GM12878 (cell line): ENCODE results near the gene SVEP1. TPM values are rescaled to one million over a fixed set of nuclear protein-coding genes. Genes with fewer than 3 reads are reported as not detected.

ENCODE experiments used
- ATAC-seq: fragments of 200-7000 bp; cut with Tn5 transposase; 3 replicates; pipeline ENCODE4 v1.9.1; 2020; ENCODE audit warnings: mild to moderate bottlenecking, moderate library complexity
- BruUV-seq: library from RNA; stranded (reverse); fragments of 400-500 nt; replicated peaks from 2 replicates; lab custom pipeline; 2021; lab: Mats Ljungman, UMichigan
- CTCF ChIA-PET: fragments of 300-600 bp; sonication (Branson Sonifier 250); formaldehyde crosslinking; extraction: SDS; loops from one replicate; lab custom pipeline; 2021; ENCODE audit warnings: inconsistent platforms; lab: Yijun Ruan, JAX
- POLR2A ChIA-PET: fragments of 350-600 bp; formaldehyde crosslinking; extraction: SDS; loops from one replicate; lab custom pipeline; 2021; ENCODE audit warnings: inconsistent platforms; lab: Charles Lee
- RAD21 ChIA-PET: fragments of 300-600 bp; sonication (Branson Sonifier 250); formaldehyde crosslinking; loops from one replicate; lab custom pipeline; 2023; ENCODE audit warnings: antibody characterized with exemption; ENCODE audit not compliant: unreplicated experiment; lab: Charles Lee
- SMC1A ChIA-PET: fragments of 300-600 bp; sonication (Branson Sonifier 250); formaldehyde crosslinking; loops from one replicate; lab custom pipeline; 2023; ENCODE audit not compliant: unreplicated experiment, uncharacterized antibody; lab: Charles Lee
- DNase-seq: peaks from one replicate; pipeline ENCODE4 v3.0.0-alpha.2; 2011; ENCODE audit warnings: low read depth, low spot score
- FAIRE-seq: peaks from 3 replicates; lab custom pipeline; 2011; peaks lifted over from hg19 to GRCh38; lab: Jason Lieb, UNC
- H2AFZ ChIP-seq: 2 replicates; pipeline ENCODE4 v1.6.0; 2011; ENCODE audit warnings: low read depth, low read length, control low read depth; ENCODE audit not compliant: control insufficient read depth
- H3K27ac ChIP-seq: 2 replicates; pipeline ENCODE4 v1.5.1; 2011; ENCODE audit warnings: control low read depth; ENCODE audit not compliant: control insufficient read depth, insufficient read depth
- H3K27me3 ChIP-seq, 2 experiments: replicated peaks in 1 of 2; 2 replicates each; pipeline versions ENCODE4 v1.6.0 to v1.6.1; 2011; ENCODE audit warnings: low read length in 1 of 2; ENCODE audit not compliant: control insufficient read depth in 2 of 2, insufficient read depth in 2 of 2
- H3K36me3 ChIP-seq, 2 experiments: 2 replicates each; pipeline ENCODE4 v1.5.1; 2011; ENCODE audit warnings: low read length in 1 of 2; ENCODE audit not compliant: control insufficient read depth in 2 of 2, insufficient read depth in 2 of 2
- H3K4me1 ChIP-seq: 2 replicates; pipeline ENCODE4 v1.6.1; 2011; ENCODE audit warnings: mild to moderate bottlenecking, low read length, moderate library complexity, mixed read lengths; ENCODE audit not compliant: control insufficient read depth, insufficient read depth
- H3K4me2 ChIP-seq: 2 replicates; pipeline ENCODE4 v1.6.0; 2011; ENCODE audit warnings: control low read depth; ENCODE audit not compliant: control insufficient read depth, insufficient read depth
- H3K4me3 ChIP-seq: fragments of 200-600 bp; sonication (generic); 2 replicates; pipeline ENCODE4 v1.5.1; 2016
- H3K79me2 ChIP-seq: 2 replicates; pipeline ENCODE4 v1.6.0; 2011; ENCODE audit warnings: low read length; ENCODE audit not compliant: control insufficient read depth, insufficient read depth
- H3K9ac ChIP-seq: 2 replicates; pipeline ENCODE4 v1.8.0; 2011; ENCODE audit warnings: low read length, control low read depth, mixed read lengths; ENCODE audit not compliant: control insufficient read depth, insufficient read depth
- H3K9me3 ChIP-seq: replicated peaks from 3 replicates; pipeline ENCODE4 v1.5.1; 2011; ENCODE audit warnings: mild to moderate bottlenecking, low read length; ENCODE audit not compliant: control insufficient read depth, insufficient read depth
- H4K20me1 ChIP-seq: 2 replicates; pipeline ENCODE4 v1.6.0; 2011; ENCODE audit not compliant: control insufficient read depth, insufficient read depth
- ATF7 ChIP-seq: fragments of 450-650 bp; IDR thresholded peaks from 2 replicates; pipeline ENCODE4 v1.6.1; 2016; ENCODE audit warnings: low read depth, mild to moderate bottlenecking
- CREM ChIP-seq: IDR thresholded peaks from 2 replicates; pipeline ENCODE4 v1.6.1; 2014; ENCODE audit warnings: antibody characterized with exemption, low read depth
- E2F4 ChIP-seq: IDR thresholded peaks from 2 replicates; pipeline ENCODE4 v1.6.1; 2012; ENCODE audit warnings: low read depth, low read length, improper control_type of control experiment
- ELK1 ChIP-seq: IDR thresholded peaks from 2 replicates; pipeline ENCODE4 v1.6.1; 2012; ENCODE audit warnings: low read depth, low read length, improper control_type of control experiment
- MEF2A ChIP-seq: IDR thresholded peaks from 2 replicates; pipeline ENCODE4 v1.6.1; 2011; ENCODE audit warnings: low read depth, mild to moderate bottlenecking, low read length, moderate library complexity; ENCODE audit not compliant: insufficient read depth
- MEF2B ChIP-seq: fragments of 450-650 bp; IDR thresholded peaks from 2 replicates; pipeline ENCODE4 v1.6.1; 2018; ENCODE audit warnings: mild to moderate bottlenecking, moderate library complexity; ENCODE audit not compliant: partially characterized antibody, poor library complexity, severe bottlenecking
- SPI1 ChIP-seq: IDR thresholded peaks from 2 replicates; pipeline ENCODE4 v1.6.1; 2011; ENCODE audit warnings: low read depth, mild to moderate bottlenecking, low read length, moderate library complexity, borderline replicate concordance; ENCODE audit not compliant: insufficient read depth
- ZNF622 ChIP-seq: fragments of 450-650 bp; IDR thresholded peaks from 2 replicates; pipeline ENCODE4 v1.6.1; 2017; ENCODE audit warnings: mild to moderate bottlenecking, inconsistent platforms
- WGBS: methylation state at CpG from one replicate; pipeline ENCODE4 v1.1.6; 2016; ENCODE audit warnings: low lambda C conversion rate; ENCODE audit not compliant: insufficient replicate concordance, insufficient coverage; ENCODE audit errors: missing lambda C conversion rate; 5-methylcytosine and 5-hydroxymethylcytosine counted together
- in situ Hi-C: fragments of 300-500 bp; cut with MboI; formaldehyde crosslinking; loops from 9 replicates; pipeline ENCODE4 v1.14.3; 2018; ENCODE audit warnings: mixed read lengths
- intact Hi-C: fragments of 100-400 bp; cut with micrococcal nuclease; formaldehyde crosslinking; loops from one replicate; pipeline ENCODE4 v1.14.2; 2022; ENCODE audit not compliant: unreplicated experiment
- polyA plus RNA-seq, 11 experiments: library from polyadenylated mRNA; depleted of rRNA in 4 of 11; unstranded in 6 of 11; stranded (reverse) in 5 of 11; fragments of >200 nt; fragmentation: Nextera tagmentation in 4 of 11; fragmentation: Illumina TruSeq in 1 of 11; extraction: Ambion mirVana in 4 of 11; extraction: Trizol in 1 of 11; gene quantifications; 1 replicate in 1 of 11; 2 replicates in 10 of 11; pipeline versions ENCODE4 v1.2.1 to v1.2.3, GENCODE V29; 2011 to 2016; ENCODE audit warnings: inconsistent platforms in 2 of 11, missing spikeins in 2 of 11, low read depth in 1 of 11
- total RNA-seq, 4 experiments: library from RNA; depleted of rRNA in 3 of 4; stranded (reverse); fragments of >200 nt in 3 of 4; fragmentation: Illumina TruSeq in 1 of 4; extraction: Trizol in 1 of 4; gene quantifications; 2 replicates each; pipeline versions ENCODE4 v1.2.1 to v1.2.3, GENCODE V29; 2013 to 2021

SVEP1 gene
- total and polyA plus RNA-seq, 10 of the 15 experiments (the other 5 are each of a cell fraction or from before 2014, with no cell fraction given), result under 0.01 to 0.05 (median 0.01) TPM; not detected in 5

GRCh38 chr9:110619831-110620230, 40.3 kb upstream of the SVEP1 start (continued):
- no peak for TF ChIP-seq MEF2B
- TF ChIP-seq, all 136 proteins: peak for 0

- Histone ChIP-seq H3K4me3 (no peak overlapping the region), H3K9ac (no peak overlapping the region), H3K36me3 (no peaks in the 10 kb centered on the region), H3K4me1 (no peaks in the 10 kb centered on the region), H3K27ac (no peak overlapping the region), H4K20me1 (no peaks in the 10 kb centered on the region), H2AFZ (no peak overlapping the region), H3K79me2 (no peaks in the 10 kb centered on the region), H3K9me3 (no peaks in the 10 kb centered on the region), H3K27me3 (peaks cover 0 to 3% of the 10 kb centered on the region in 2 experiments; a peak in 1 of 4 replicates), H3K4me2 (no peak overlapping the region)
- WGBS, result 74% methylated on average over 4 of the region's 4 CpGs
- ATAC-seq, result no peak
- ChIA-PET RAD21 (interaction anchor here (0.8 kb wide), 1 partner anchor 564 kb away, joined by 3 read pairs; no protein-coding TSS in a partner anchor), SMC1A (interaction anchor here (1.2 to 1.5 kb wide), 2 partner anchors 9 to 432 kb away, joined by 3 to 4 read pairs; no protein-coding TSS in a partner anchor), CTCF (interaction anchor here (0.8 kb wide), 1 partner anchor 188 kb away, joined by 4 read pairs; no protein-coding TSS in a partner anchor), POLR2A (no interaction called here)
- intact Hi-C loops (no loop called here), in situ Hi-C loops (loop anchor here (25.0 kb wide), 1 partner anchor 728 kb away; no protein-coding TSS in a partner anchor)
- BruUV-seq, result no TSS peak
- no peak for FAIRE-seq
- TF ChIP-seq ELK1 (no peak), E2F4 (no peak), ATF7 (no peak), ZNF622 (no peak), SPI1 (no peak), MEF2A (no peak), CREM (no peak)
- DNase-seq, result no peak
These were observed 36.0 kb upstream of the SVEP1 start for GRCh38 chr9:110615498-110615897.
